K562 (cell line): ENCODE data around the gene PDE4D. TPM values are rescaled to one million over a fixed set of nuclear protein-coding genes. Genes with fewer than 3 reads are reported as not detected.

ENCODE experiments used
- ATAC-seq: fragments of 200-7000 bp; cut with Tn5 transposase; 3 replicates; pipeline ENCODE4 v1.9.1; 2020; ENCODE audit warnings: moderate library complexity
- BruUV-seq: library from RNA; stranded (reverse); fragments of 400-500 nt; replicated peaks from 2 replicates; lab custom pipeline; 2021; lab: Mats Ljungman, UMichigan
- CTCF ChIA-PET: fragments of 300-600 bp; formaldehyde crosslinking; extraction: SDS; loops from one replicate; lab custom pipeline; 2021; ENCODE audit warnings: low intra/inter-chr PET ratio; lab: Yijun Ruan, JAX
- POLR2A ChIA-PET: fragments of 300-600, 350-650 bp; sonication (Branson Sonifier 250); formaldehyde crosslinking; extraction: SDS; loops from one replicate; lab custom pipeline; 2021; ENCODE audit warnings: antibody characterized with exemption, inconsistent platforms; lab: Yijun Ruan, JAX
- DNase-seq, 4 experiments: peaks; one replicate each; pipeline versions ENCODE4 v3.0.0 to v3.0.0-alpha.2; 2011 to 2018; ENCODE audit warnings: low spot score in 3 of 4, mixed read lengths in 3 of 4; ENCODE audit errors: extremely low read depth in 1 of 4
- FAIRE-seq: peaks from 2 replicates; lab custom pipeline; 2011; peaks lifted over from hg19 to GRCh38; lab: Jason Lieb, UNC
- H2AFZ ChIP-seq: 2 replicates; pipeline ENCODE4 v1.6.0; 2011; ENCODE audit warnings: low read depth, low read length, control low read depth, inconsistent platforms
- H3K27ac ChIP-seq: fragments of 200-600 bp; 3 replicates; pipeline ENCODE4 v1.8.0; 2011; ENCODE audit warnings: low read depth, mild to moderate bottlenecking, control low read depth, inconsistent platforms, low read length, moderate library complexity, mixed read lengths; ENCODE audit errors: extremely low read depth
- H3K27me3 ChIP-seq, 2 experiments: fragments of 300-600 bp in 1 of 2; 2 replicates in 1 of 2; 3 replicates in 1 of 2; pipeline versions ENCODE4 v1.6.0 to v1.8.0; 2011; ENCODE audit warnings: inconsistent platforms in 2 of 2, low read length in 2 of 2, mild to moderate bottlenecking in 1 of 2, mixed read lengths in 1 of 2, moderate library complexity in 1 of 2; ENCODE audit not compliant: control insufficient read depth in 2 of 2, insufficient read depth in 2 of 2
- H3K36me3 ChIP-seq: fragments of 300-600 bp; 3 replicates; pipeline ENCODE4 v1.8.0; 2011; ENCODE audit warnings: mild to moderate bottlenecking, low read length, inconsistent platforms; ENCODE audit not compliant: control insufficient read depth, insufficient read depth
- H3K4me1 ChIP-seq, 2 experiments: fragments of 200-600 bp in 1 of 2; replicated peaks in 1 of 2; 2 replicates in 1 of 2; 3 replicates in 1 of 2; pipeline versions ENCODE4 v1.5.1 to v1.8.0; 2011; ENCODE audit warnings: inconsistent platforms in 2 of 2, low read length in 2 of 2, mild to moderate bottlenecking in 1 of 2, mixed read lengths in 1 of 2, moderate library complexity in 1 of 2; ENCODE audit not compliant: control insufficient read depth in 2 of 2, insufficient read depth in 2 of 2
- H3K4me2 ChIP-seq: 2 replicates; pipeline ENCODE4 v1.6.1; 2011; ENCODE audit warnings: low read length, control low read depth, inconsistent platforms, mixed read lengths; ENCODE audit not compliant: insufficient read depth
- H3K4me3 ChIP-seq: fragments of 200-600 bp; sonication (generic), shearing (Covaris generic); 2 replicates; pipeline ENCODE4 v1.5.1; 2016; ENCODE audit warnings: control low read depth, inconsistent platforms
- H3K79me2 ChIP-seq: fragments of 200-600 bp; 3 replicates; pipeline ENCODE4 v1.8.0; 2011; ENCODE audit warnings: low read length, inconsistent platforms; ENCODE audit not compliant: control insufficient read depth, insufficient read depth
- H3K9ac ChIP-seq, 2 experiments: 2 replicates each; pipeline versions ENCODE4 v1.6.0 to v1.6.1; 2011; ENCODE audit warnings: low read depth in 2 of 2, low read length in 2 of 2, control low read depth in 1 of 2, inconsistent platforms in 1 of 2, mild to moderate bottlenecking in 1 of 2, mixed read lengths in 1 of 2; ENCODE audit not compliant: insufficient read depth in 1 of 2
- H3K9me1 ChIP-seq: one replicate; pipeline ENCODE4 v1.6.0; 2011; ENCODE audit warnings: inconsistent platforms, mild to moderate bottlenecking, low read length, moderate library complexity; ENCODE audit not compliant: control insufficient read depth, insufficient read depth
- H3K9me3 ChIP-seq: replicated peaks from 2 replicates; pipeline ENCODE4 v1.5.1; 2011; ENCODE audit warnings: low read depth, low read length, inconsistent platforms; ENCODE audit not compliant: control insufficient read depth, insufficient read depth
- H4K20me1 ChIP-seq: replicated peaks from 2 replicates; pipeline ENCODE4 v1.6.1; 2011; ENCODE audit warnings: low read length, inconsistent platforms, mixed read lengths; ENCODE audit not compliant: control insufficient read depth, insufficient read depth
- BACH1 ChIP-seq: fragments of 200-800 bp; sonication (Bioruptor generic); IDR thresholded peaks from 2 replicates; pipeline ENCODE4 v1.6.1; 2016; ENCODE audit warnings: missing genetic modification characterization, missing compliant biosample characterization
- KDM1A ChIP-seq, 2 experiments: fragments of 450-650 bp; IDR thresholded peaks; 2 replicates each; pipeline ENCODE4 v1.6.1; 2016; ENCODE audit warnings: mild to moderate bottlenecking in 2 of 2
- SNRNP70 ChIP-seq: fragments of 200-400 bp; formaldehyde crosslinking; optimal IDR thresholded peaks from 2 replicates; pipeline ENCODE3; 2017; ENCODE audit warnings: low read depth, low read length
- STAG1 ChIP-seq: sonication (generic); formaldehyde crosslinking; IDR thresholded peaks from 2 replicates; pipeline ENCODE4 v1.5.0; 2020; ENCODE audit warnings: missing genetic modification reagents, borderline replicate concordance
- TAF1 ChIP-seq: IDR thresholded peaks from 2 replicates; pipeline ENCODE4 v1.6.1; 2011; ENCODE audit warnings: mild to moderate bottlenecking, low read length, moderate library complexity; ENCODE audit not compliant: insufficient read depth, control insufficient read depth, severe bottlenecking; ENCODE audit errors: extremely low read depth
- TCF3 ChIP-seq: sonication (generic); formaldehyde crosslinking; IDR thresholded peaks from 2 replicates; pipeline ENCODE4 v1.4.0; 2020; ENCODE audit warnings: mild to moderate bottlenecking, missing genetic modification reagents
- TFAP4 ChIP-seq: sonication (generic); formaldehyde crosslinking; IDR thresholded peaks from 2 replicates; pipeline ENCODE4 v1.8.0; 2022; ENCODE audit warnings: missing genetic modification reagents, mild to moderate bottlenecking, moderate library complexity, borderline replicate concordance
- WGBS: fragments of 100-300 bp; shearing (Covaris generic); methylation state at CpG from one replicate; pipeline ENCODE4 v1.1.6; 2016; ENCODE audit warnings: low coverage, mixed read lengths; ENCODE audit not compliant: insufficient coverage; ENCODE audit errors: missing lambda C conversion rate; 5-methylcytosine and 5-hydroxymethylcytosine counted together
- in situ Hi-C: fragments of 300-500 bp; cut with MboI; formaldehyde crosslinking; loops from 4 replicates; pipeline ENCODE4 v1.15.0; 2018; ENCODE audit warnings: inconsistent platforms, mixed read lengths
- intact Hi-C: fragments of 100-400 bp; cut with micrococcal nuclease; formaldehyde crosslinking; loops from 2 replicates; pipeline ENCODE4 v1.14.2; 2022
- polyA plus RNA-seq, 8 experiments: library from polyadenylated mRNA; depleted of rRNA in 4 of 8; stranded (reverse) in 5 of 8; unstranded in 3 of 8; fragments of >200 nt; fragmentation: Nextera tagmentation in 2 of 8; fragmentation: Illumina TruSeq in 1 of 8; extraction: Ambion mirVana in 2 of 8; extraction: Trizol in 1 of 8; gene quantifications; 2 replicates each; pipeline versions ENCODE4 v1.2.1 to v1.2.3, GENCODE V29; 2011 to 2014; ENCODE audit warnings: inconsistent platforms in 1 of 8, missing spikeins in 1 of 8
- total RNA-seq, 7 experiments: library from RNA; depleted of rRNA in 6 of 7; stranded (reverse); fragments of >200 nt in 6 of 7; fragmentation: Illumina TruSeq in 2 of 7; extraction: Trizol in 2 of 7; gene quantifications; 2 replicates each; pipeline versions ENCODE4 v1.2.1 to v1.2.3, GENCODE V29; 2011 to 2021; ENCODE audit warnings: low replicate concordance in 1 of 7

Gene PDE4D
- total and polyA plus RNA-seq, 9 of the 15 experiments (the other 6 are each of a cell fraction or from before 2014, with no cell fraction given) = 0.04 to 0.46 (median 0.13) TPM

- TF ChIP-seq TAF1 = no peak
- TF ChIP-seq KDM1A (IDR thresholded peaks at IDR 0.05) = no peak
- no peak for TF ChIP-seq TCF3
- TF ChIP-seq STAG1 (CRISPR knock-in tag) = no peak
- Histone ChIP-seq H4K20me1 (no peaks in the 10 kb centered on the region), H3K9me1 (no peaks in the 10 kb centered on the region), H3K9ac (no peak overlapping the region), H3K9me3 (no peaks in the 10 kb centered on the region), H3K27ac (no peak overlapping the region), H3K4me1 (no peaks in the 10 kb centered on the region), H3K79me2 (no peaks in the 10 kb centered on the region), H3K27me3 (no peaks in the 10 kb centered on the region), H2AFZ (no peak overlapping the region), H3K4me3 (no peak overlapping the region), H3K4me2 (no peak overlapping the region), H3K36me3 (no peaks in the 10 kb centered on the region)
- no TSS peak for BruUV-seq
- WGBS = 0% methylated on average over 1 of the region's 1 CpG
- ChIA-PET CTCF (no interaction called here), POLR2A (no interaction called here)
- DNase-seq (no peak), FAIRE-seq (no peak), ATAC-seq (no peak)
- intact Hi-C loops = no loop called here
- in situ Hi-C loops = no loop called here
Observed at GRCh38 chr5:59874675-59875074, 18.9 kb downstream of the PDE4D start.

- H3K36me3 ChIP-seq = no peaks in the 10 kb centered on the region
- intact Hi-C loops = no loop called here
- in situ Hi-C loops = no loop called here
- H4K20me1 ChIP-seq = no peaks in the 10 kb centered on the region
- ATAC-seq (no peak), DNase-seq (no peak), FAIRE-seq (no peak)
- no peaks in the 10 kb centered on the region for H3K79me2 ChIP-seq
- BruUV-seq = no TSS peak
- H3K9ac ChIP-seq = no peak overlapping the region
- no peak for TF ChIP-seq SNRNP70
- no peak for TF ChIP-seq TFAP4 (CRISPR knock-in tag)
- TF ChIP-seq BACH1 (tag) = no peak
- no peaks in the 10 kb centered on the region for H3K9me1 ChIP-seq
- WGBS = 4% methylated on average over 2 of the region's 2 CpGs
- no peak overlapping the region for H3K27ac ChIP-seq
- H3K4me2 ChIP-seq = no peak overlapping the region
- no peaks in the 10 kb centered on the region for H3K27me3 ChIP-seq
- H3K4me1 ChIP-seq = no peaks in the 10 kb centered on the region
- ChIA-PET CTCF (no interaction called here), POLR2A (no interaction called here)
- H3K9me3 ChIP-seq = no peaks in the 10 kb centered on the region
- H3K4me3 ChIP-seq = no peak overlapping the region
- H2AFZ ChIP-seq = no peak overlapping the region
Observed at GRCh38 chr5:59873113-59873512, 20.4 kb downstream of the PDE4D start.
